NT2/D1 (cell line): ENCODE data around the gene MLLT6.

Experiments
- SUZ12 ChIP-seq: IDR thresholded peaks from 2 replicates; pipeline ENCODE4 v1.6.1; 2011; ENCODE audit not compliant: insufficient read length, insufficient read depth; ENCODE audit errors: extremely low read depth
- ZNF274 ChIP-seq: IDR thresholded peaks from 2 replicates; pipeline ENCODE4 v1.6.1; 2011; ENCODE audit warnings: mild to moderate bottlenecking, low read depth, low read length

GRCh38 chr17:38738686-38739085 is 33.6 kb downstream of the MLLT6 start:
- TF ChIP-seq SUZ12, result no peak
- TF ChIP-seq ZNF274, result no peak
